Measurements from ENCODE around the gene NAIF1. TPM values are rescaled to one million over a fixed set of nuclear protein-coding genes. Genes with fewer than 3 reads are reported as not detected.

Gene NAIF1
- total and polyA plus RNA-seq, 2 donors from 2014 or later, result 9.7 to 12.3 TPM

- no peak for FAIRE-seq
- no peaks in the 10 kb centered on the region for H3K9me3 ChIP-seq (ENCODE audit: control insufficient read depth in 2 of 3, insufficient read depth in 1 of 3, low read length in 3 of 3)
- intact Hi-C loops (cut with DNase I), result no loop called here
- no peak overlapping the region for H3K4me3 ChIP-seq (ENCODE audit: low read length in 3 of 3)
- H3K36me3 ChIP-seq (ENCODE audit: control insufficient read depth in 2 of 3, insufficient read depth in 3 of 3, low read length in 3 of 3), result no peaks in the 10 kb centered on the region
- peak overlapping the region; percentile 89 to 92 for H3K27ac ChIP-seq (ENCODE audit: low read depth in 2 of 2, low read length in 2 of 2)
- DNase-seq, result peak in 2 of 5 donors; percentile 13 to 43
- peaks cover 7 to 38% (median 26%) of the 10 kb centered on the region in 3 donors for H3K4me1 ChIP-seq (ENCODE audit: control insufficient read depth in 2 of 3, insufficient read depth in 2 of 3, low read depth in 1 of 3, low read length in 3 of 3)
- TF ChIP-seq CTCF (IDR thresholded peaks at IDR 0.05; ENCODE audit: borderline replicate concordance, extremely low read depth, insufficient read depth), result no peak
- peak overlapping the region; percentile 20 to 57 (median 41) for H3K9ac ChIP-seq (ENCODE audit: low read length in 3 of 3)
- H3K27me3 ChIP-seq (ENCODE audit: control insufficient read depth, insufficient read depth, low read length), result no peaks in the 10 kb centered on the region
Observed at GRCh38 chr9:128094950-128095544, 27.9 kb upstream of the NAIF1 start.

- DNase-seq (peak; percentile 92 to 98 (median 94)), FAIRE-seq (no peak)
- H3K4me3 ChIP-seq (ENCODE audit: low read length in 3 of 3), result no peak overlapping the region
- TF ChIP-seq CTCF (IDR thresholded peaks at IDR 0.05; ENCODE audit: borderline replicate concordance, extremely low read depth, insufficient read depth), result no peak
- H3K9ac ChIP-seq (ENCODE audit: low read length in 3 of 3), result peak overlapping the region in 2 of 3 donors; percentile 41 to 57
- no peaks in the 10 kb centered on the region for H3K9me3 ChIP-seq (ENCODE audit: control insufficient read depth in 2 of 3, insufficient read depth in 1 of 3, low read length in 3 of 3)
- H3K4me1 ChIP-seq (ENCODE audit: control insufficient read depth in 2 of 3, insufficient read depth in 2 of 3, low read depth in 1 of 3, low read length in 3 of 3), result peaks cover 7 to 35% (median 19%) of the 10 kb centered on the region in 3 donors
- peak overlapping the region; percentile 89 to 92 for H3K27ac ChIP-seq (ENCODE audit: low read depth in 2 of 2, low read length in 2 of 2)
- intact Hi-C loops (cut with DNase I), result no loop called here
- no peaks in the 10 kb centered on the region for H3K27me3 ChIP-seq (ENCODE audit: control insufficient read depth, insufficient read depth, low read length)
- H3K36me3 ChIP-seq (ENCODE audit: control insufficient read depth in 2 of 3, insufficient read depth in 3 of 3, low read length in 3 of 3), result no peaks in the 10 kb centered on the region
Observed at GRCh38 chr9:128094166-128094949, 27.2 kb upstream of the NAIF1 start.

GRCh38 chr9:128093011-128093410 lies 25.9 kb upstream of the NAIF1 start:
- Histone ChIP-seq H3K9ac (ENCODE audit: low read length in 3 of 3) (peak overlapping the region in 1 of 3 donors; percentile 42), H3K4me3 (ENCODE audit: low read length in 3 of 3) (no peak overlapping the region), H3K4me1 (ENCODE audit: control insufficient read depth in 2 of 3, insufficient read depth in 2 of 3, low read depth in 1 of 3, low read length in 3 of 3) (peaks cover 7 to 30% (median 19%) of the 10 kb centered on the region in 3 donors), H3K36me3 (ENCODE audit: control insufficient read depth in 2 of 3, insufficient read depth in 3 of 3, low read length in 3 of 3) (no peaks in the 10 kb centered on the region), H3K27ac (ENCODE audit: low read depth in 2 of 2, low read length in 2 of 2) (peak overlapping the region; percentile 89 to 92), H3K27me3 (ENCODE audit: control insufficient read depth, insufficient read depth, low read length) (no peaks in the 10 kb centered on the region), H3K9me3 (ENCODE audit: control insufficient read depth in 2 of 3, insufficient read depth in 1 of 3, low read length in 3 of 3) (no peaks in the 10 kb centered on the region)
- FAIRE-seq (no peak), DNase-seq (no peak)
- TF ChIP-seq CTCF (IDR thresholded peaks at IDR 0.05; ENCODE audit: borderline replicate concordance, extremely low read depth, insufficient read depth), result no peak
- intact Hi-C loops (cut with DNase I), result no loop called here

Data from kidney (tissue), 14 donors.